GM06990 (cell line): ENCODE results near the gene ISCU.

Source experiments
- DNase-seq: peaks from one replicate; pipeline ENCODE4 v3.0.0-alpha.2; 2011; ENCODE audit not compliant: insufficient read length; ENCODE audit errors: extremely low read depth
- H3K27me3 ChIP-seq: replicated peaks from 2 replicates; pipeline ENCODE4 v1.6.0; 2011; ENCODE audit warnings: low read length; ENCODE audit not compliant: control insufficient read depth, insufficient read depth
- H3K36me3 ChIP-seq: 2 replicates; pipeline ENCODE4 v1.5.1; 2011; ENCODE audit warnings: low read length; ENCODE audit not compliant: control insufficient read depth, insufficient read depth
- H3K4me3 ChIP-seq: replicated peaks from 2 replicates; pipeline ENCODE4 v1.5.1; 2011; ENCODE audit warnings: low read depth, mild to moderate bottlenecking, control low read depth, low read length
- TF ChIP-seq, protein P1 (sequence below): IDR thresholded peaks from 2 replicates; pipeline ENCODE4 v1.5.1; 2011; ENCODE audit warnings: low read length, control low read depth, mild to moderate bottlenecking, inconsistent platforms; ENCODE audit not compliant: insufficient read depth, poor library complexity, severe bottlenecking

ISCU gene

DNA sequence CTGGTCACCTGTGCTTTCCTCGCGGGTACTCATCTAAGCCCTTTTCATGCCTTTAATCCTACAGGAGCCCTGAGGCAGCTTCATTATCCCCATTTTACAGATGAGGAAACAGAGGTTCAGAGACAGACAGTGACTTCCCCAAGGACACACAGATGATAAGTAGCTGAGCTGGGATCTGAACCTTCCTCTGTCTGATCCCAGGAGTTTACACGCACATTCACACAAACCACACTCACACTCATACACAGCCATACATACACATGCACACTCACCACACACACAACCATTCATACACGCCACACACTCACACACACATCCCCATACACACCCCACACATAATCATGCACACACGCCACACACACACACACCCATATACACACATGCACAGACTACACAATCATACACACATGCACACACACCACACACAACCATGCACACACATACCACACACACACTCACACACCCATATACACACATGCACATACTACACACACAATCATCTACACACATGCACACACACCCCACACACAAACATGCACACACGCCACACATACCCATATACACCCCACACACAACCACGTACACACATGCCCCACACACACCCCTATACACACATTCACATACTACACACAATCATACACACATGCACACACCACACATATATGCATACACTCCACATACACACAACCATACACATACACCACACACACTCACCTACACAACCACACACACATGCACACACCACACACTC is 32.7 kb downstream of the ISCU start:
- no peak overlapping the region for H3K4me3 ChIP-seq
- TF ChIP-seq, protein P1, sequence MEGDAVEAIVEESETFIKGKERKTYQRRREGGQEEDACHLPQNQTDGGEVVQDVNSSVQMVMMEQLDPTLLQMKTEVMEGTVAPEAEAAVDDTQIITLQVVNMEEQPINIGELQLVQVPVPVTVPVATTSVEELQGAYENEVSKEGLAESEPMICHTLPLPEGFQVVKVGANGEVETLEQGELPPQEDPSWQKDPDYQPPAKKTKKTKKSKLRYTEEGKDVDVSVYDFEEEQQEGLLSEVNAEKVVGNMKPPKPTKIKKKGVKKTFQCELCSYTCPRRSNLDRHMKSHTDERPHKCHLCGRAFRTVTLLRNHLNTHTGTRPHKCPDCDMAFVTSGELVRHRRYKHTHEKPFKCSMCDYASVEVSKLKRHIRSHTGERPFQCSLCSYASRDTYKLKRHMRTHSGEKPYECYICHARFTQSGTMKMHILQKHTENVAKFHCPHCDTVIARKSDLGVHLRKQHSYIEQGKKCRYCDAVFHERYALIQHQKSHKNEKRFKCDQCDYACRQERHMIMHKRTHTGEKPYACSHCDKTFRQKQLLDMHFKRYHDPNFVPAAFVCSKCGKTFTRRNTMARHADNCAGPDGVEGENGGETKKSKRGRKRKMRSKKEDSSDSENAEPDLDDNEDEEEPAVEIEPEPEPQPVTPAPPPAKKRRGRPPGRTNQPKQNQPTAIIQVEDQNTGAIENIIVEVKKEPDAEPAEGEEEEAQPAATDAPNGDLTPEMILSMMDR = no peak
- no peaks in the 10 kb centered on the region for H3K36me3 ChIP-seq
- DNase-seq = no peak
- H3K27me3 ChIP-seq = no peaks in the 10 kb centered on the region

DNA sequence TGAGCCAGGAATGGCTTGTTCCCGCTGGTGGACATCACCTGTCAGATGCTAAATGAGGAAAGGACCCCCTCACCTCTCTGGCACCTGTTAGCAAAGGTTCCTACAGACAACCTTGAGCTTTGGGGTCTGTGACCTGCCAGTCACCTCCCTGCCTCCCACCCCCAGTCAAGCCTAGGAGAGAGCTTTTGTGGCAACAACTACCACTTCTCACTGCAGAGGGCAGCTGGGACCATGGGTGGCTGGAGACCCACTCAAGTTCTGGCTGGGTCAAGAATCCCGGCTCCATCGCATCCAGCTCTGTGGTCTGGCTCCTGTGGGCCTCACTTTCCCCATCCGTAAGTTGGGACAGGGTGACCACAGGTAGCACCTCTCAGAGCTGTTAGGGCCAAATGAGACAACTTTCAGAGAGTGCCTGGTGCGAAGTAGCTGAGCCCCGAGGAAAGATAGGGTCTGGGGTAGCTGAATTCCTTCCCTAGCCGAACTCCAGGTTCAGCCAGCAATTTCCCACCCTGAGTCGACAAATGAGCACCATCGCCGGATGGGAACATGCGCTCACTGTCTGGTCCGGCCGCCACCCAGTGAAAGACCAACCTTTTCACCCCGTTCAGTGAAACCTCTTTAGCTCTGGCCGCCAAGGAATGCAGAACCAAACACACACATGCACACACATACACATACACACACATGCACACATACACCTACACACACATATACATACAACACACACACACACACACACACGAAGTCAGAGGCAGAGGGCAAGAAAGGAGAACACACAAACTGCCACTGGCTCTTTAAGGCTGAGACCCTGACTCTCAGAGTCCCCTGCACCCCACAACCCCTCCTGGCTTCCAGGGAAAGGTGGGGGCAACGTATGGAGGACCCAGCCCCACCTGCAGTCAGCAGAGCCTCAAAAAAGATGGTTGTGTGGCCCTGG is 33.6 kb downstream of the ISCU start:
- TF ChIP-seq, protein P1 = no peak
- H3K27me3 ChIP-seq = no peaks in the 10 kb centered on the region
- H3K4me3 ChIP-seq = no peak overlapping the region
- no peaks in the 10 kb centered on the region for H3K36me3 ChIP-seq
- DNase-seq = no peak

DNA sequence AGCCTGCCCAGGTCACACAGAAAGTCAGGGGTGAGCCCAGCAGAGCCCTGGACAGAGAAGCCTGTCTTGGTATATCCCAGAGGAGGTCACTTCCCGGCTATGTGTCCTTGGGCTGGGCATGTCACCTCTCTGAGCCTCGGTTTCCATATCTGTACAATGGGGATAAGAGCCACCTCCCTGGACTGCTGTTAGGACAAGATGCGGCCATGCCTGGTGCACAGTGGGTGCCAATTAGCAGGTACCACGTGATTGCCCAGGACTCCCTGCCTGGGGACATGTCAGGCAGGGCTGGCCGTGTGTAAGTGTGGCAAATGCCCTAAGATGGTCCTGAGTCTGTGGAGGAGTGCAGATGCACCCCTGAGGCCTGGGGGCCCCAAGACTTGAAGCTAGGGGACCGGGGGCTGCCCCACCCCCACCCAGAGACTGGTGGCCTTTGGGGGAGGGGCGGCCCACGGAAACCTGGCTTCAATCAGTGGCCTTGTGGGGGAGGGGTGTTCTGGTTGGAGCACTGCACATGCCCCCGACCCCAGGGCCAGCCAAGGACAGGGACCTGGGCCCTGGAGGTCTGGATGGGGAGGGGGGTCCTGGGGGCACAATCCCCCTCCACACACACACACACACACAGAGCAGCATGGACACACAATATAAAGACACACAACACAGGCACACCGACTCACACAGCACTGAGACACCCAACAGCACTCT is 34.6 kb downstream of the ISCU start:
- TF ChIP-seq, protein P1 = no peak
- DNase-seq = no peak

DNA sequence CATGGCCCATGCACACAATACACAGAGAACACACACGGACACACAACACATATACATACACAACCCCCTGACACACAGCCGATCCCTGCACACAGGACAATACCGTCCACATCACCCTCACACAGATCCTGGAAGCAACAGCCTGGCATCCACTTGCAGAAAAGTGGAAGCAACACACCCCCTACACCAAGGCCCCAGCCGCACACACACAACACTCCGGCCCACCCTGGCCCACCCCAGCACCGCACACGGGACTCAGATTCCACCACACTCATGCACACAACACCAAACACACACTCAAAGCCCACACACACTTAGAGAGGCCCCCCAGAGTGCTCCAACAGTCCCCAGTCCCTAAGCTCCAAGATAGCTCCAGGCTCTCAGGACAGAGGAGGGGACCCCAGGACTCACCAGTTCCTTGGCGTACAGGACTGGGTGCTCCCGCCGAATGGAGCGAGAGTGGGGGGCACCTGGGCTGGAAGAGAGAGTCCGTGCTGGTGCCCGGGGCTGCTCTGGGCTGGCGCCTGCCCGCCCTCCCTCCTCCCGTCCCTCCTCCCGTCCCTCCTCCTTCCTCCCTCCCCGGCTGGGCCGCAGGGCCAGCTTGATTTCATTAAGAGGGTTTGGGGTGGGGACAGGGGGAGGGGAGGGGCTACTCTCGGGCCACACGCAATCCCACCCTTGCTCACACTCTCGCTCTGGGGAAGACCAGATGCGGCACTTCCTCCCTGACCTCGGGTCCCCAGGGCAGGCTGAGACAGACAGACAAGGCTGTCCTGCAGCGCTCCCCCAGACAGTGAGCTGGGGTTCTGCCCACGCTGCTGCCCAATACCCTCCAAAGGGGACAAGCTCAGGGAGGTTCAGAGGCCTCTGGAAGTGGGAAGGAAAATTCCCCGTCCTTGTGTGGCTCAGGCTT is 35.4 kb downstream of the ISCU start, which contains the start of gene TMEM119:
TSS of gene TMEM119 (minus strand) at position 526 of the 913 bp plus-strand sequence. CDS start 5,701 bp downstream, outside the sequence.
- TF ChIP-seq, protein P1 = no peak
- no peak for DNase-seq

More for the DNA sequence above, 34.6 kb downstream of the ISCU start:
- Histone ChIP-seq H3K36me3 (no peaks in the 10 kb centered on the region), H3K27me3 (no peaks in the 10 kb centered on the region), H3K4me3 (no peak overlapping the region)

DNA sequence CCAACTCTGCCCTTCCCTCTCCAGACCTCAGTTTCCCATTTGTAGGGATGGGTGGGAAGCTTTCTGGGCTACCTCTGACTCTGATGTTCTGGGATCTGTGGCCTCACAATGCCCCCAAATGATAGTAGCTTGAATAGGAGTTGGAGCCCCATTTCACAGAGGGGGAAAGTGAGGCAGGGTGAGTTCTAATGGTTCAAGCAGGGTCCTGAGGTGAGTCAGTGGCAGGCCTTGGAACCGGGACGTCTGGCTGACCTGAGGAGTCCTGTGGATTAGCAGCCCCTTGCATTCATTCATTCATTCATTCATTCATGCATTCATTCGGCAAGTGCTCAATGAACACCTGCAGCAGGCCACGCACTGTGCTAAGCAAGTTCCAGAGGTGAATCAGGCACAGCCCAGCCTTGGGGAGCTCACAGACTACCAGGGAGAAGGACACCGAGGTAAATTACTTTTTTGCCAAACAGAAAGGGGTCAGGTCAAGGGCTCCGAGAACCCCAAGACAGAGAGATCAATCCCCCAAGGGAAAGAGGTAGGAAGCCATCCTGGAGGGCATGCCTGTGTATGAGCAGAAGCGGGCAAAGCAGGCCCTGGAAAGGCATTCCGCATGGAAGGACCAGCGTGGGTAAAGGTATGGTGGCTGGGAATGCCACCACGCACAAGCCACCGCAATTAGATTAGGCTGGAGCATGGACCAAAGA is 36.3 kb downstream of the ISCU start:
- H3K27me3 ChIP-seq = no peaks in the 10 kb centered on the region
- H3K36me3 ChIP-seq = no peaks in the 10 kb centered on the region
- DNase-seq = no peak
- no peak overlapping the region for H3K4me3 ChIP-seq
- TF ChIP-seq, protein P1 = no peak

More for the DNA sequence above, 35.4 kb downstream of the ISCU start, which contains the start of gene TMEM119:
- Histone ChIP-seq H3K27me3 (no peaks in the 10 kb centered on the region), H3K36me3 (no peaks in the 10 kb centered on the region), H3K4me3 (no peak within 1 kb of the TSS)
